Endothelial cell of umbilical vein (primary cell): Measurements from ENCODE around the gene LRP1B. TPM values are rescaled to one million over a fixed set of nuclear protein-coding genes. Genes with fewer than 3 reads are reported as not detected.

ENCODE experiments used
- BruUV-seq: library from RNA; stranded (reverse); fragments of 400-500 nt; replicated peaks from 2 replicates; lab custom pipeline; 2021; lab: Mats Ljungman, UMichigan
- CTCF ChIA-PET: fragments of 300-600, 350-600 bp; sonication (Branson Sonifier 250); formaldehyde crosslinking; loops from one replicate; lab custom pipeline; 2021; ENCODE audit warnings: antibody characterized with exemption, inconsistent platforms; lab: Charles Lee
- POLR2A ChIA-PET: fragments of 300-600, 350-600 bp; sonication (Branson Sonifier 250); formaldehyde crosslinking; loops from one replicate; lab custom pipeline; 2021; ENCODE audit warnings: antibody characterized with exemption, inconsistent platforms; lab: Charles Lee
- DNase-seq: peaks from one replicate; pipeline ENCODE4 v3.0.0-alpha.2; 2011; ENCODE audit warnings: low read depth, low spot score
- FAIRE-seq: peaks from 2 replicates; lab custom pipeline; 2011; peaks lifted over from hg19 to GRCh38; lab: Jason Lieb, UNC
- H2AFZ ChIP-seq: 2 replicates; pipeline ENCODE4 v1.6.0; 2012; ENCODE audit warnings: low read depth, low read length, control low read depth, inconsistent platforms
- H3K27ac ChIP-seq: 2 replicates; pipeline ENCODE4 v1.5.1; 2011; ENCODE audit warnings: low read depth, mild to moderate bottlenecking, control low read depth, low read length, moderate library complexity; ENCODE audit not compliant: insufficient read depth
- H3K27me3 ChIP-seq, 2 experiments: 2 replicates each; pipeline versions ENCODE4 v1.6.0 to v1.6.1; 2011; ENCODE audit warnings: low read length in 2 of 2, mixed read lengths in 1 of 2; ENCODE audit not compliant: control insufficient read depth in 2 of 2, insufficient read depth in 2 of 2
- H3K36me3 ChIP-seq, 2 experiments: 2 replicates in 1 of 2; 3 replicates in 1 of 2; pipeline ENCODE4 v1.5.1; 2011; ENCODE audit warnings: low read length in 2 of 2, mild to moderate bottlenecking in 1 of 2, moderate library complexity in 1 of 2; ENCODE audit not compliant: control insufficient read depth in 2 of 2, insufficient read depth in 2 of 2; ENCODE audit errors: extremely low read depth in 1 of 2
- H3K4me1 ChIP-seq: 3 replicates; pipeline ENCODE4 v1.5.1; 2011; ENCODE audit warnings: mild to moderate bottlenecking, low read length; ENCODE audit not compliant: control insufficient read depth, insufficient read depth; ENCODE audit errors: extremely low read depth
- H3K4me2 ChIP-seq: 2 replicates; pipeline ENCODE4 v1.6.1; 2011; ENCODE audit warnings: low read length, control low read depth, mixed read lengths; ENCODE audit not compliant: insufficient read depth
- H3K4me3 ChIP-seq, 3 experiments: fragments of 200-600 bp in 1 of 3; sonication (generic), shearing (Covaris generic) in 1 of 3; replicated peaks in 1 of 3; 2 replicates each; pipeline ENCODE4 v1.5.1; 2011 to 2016; ENCODE audit warnings: control low read depth in 3 of 3, low read length in 3 of 3, mild to moderate bottlenecking in 2 of 3, inconsistent platforms in 1 of 3, low read depth in 1 of 3, moderate library complexity in 1 of 3; ENCODE audit not compliant: insufficient read depth in 1 of 3
- H3K79me2 ChIP-seq: 2 replicates; pipeline ENCODE4 v1.6.0; 2012; ENCODE audit warnings: low read length, inconsistent platforms; ENCODE audit not compliant: control insufficient read depth, insufficient read depth
- H3K9ac ChIP-seq: replicated peaks from 2 replicates; pipeline ENCODE3; 2011; ENCODE audit warnings: low read length, control low read depth; ENCODE audit not compliant: insufficient read depth; ENCODE audit errors: extremely low read depth
- H3K9me1 ChIP-seq: replicated peaks from 3 replicates; pipeline ENCODE4 v1.6.0; 2011; ENCODE audit warnings: mild to moderate bottlenecking, low read length; ENCODE audit not compliant: control insufficient read depth, insufficient read depth; ENCODE audit errors: extremely low read depth
- H3K9me3 ChIP-seq: replicated peaks from 2 replicates; pipeline ENCODE4 v1.5.1; 2012; ENCODE audit warnings: low read length, inconsistent platforms; ENCODE audit not compliant: control insufficient read depth, insufficient read depth
- H4K20me1 ChIP-seq: replicated peaks from 2 replicates; pipeline ENCODE3; 2011; ENCODE audit warnings: mild to moderate bottlenecking, low read length; ENCODE audit not compliant: control insufficient read depth, insufficient read depth; ENCODE audit errors: extremely low read depth
- CTCF ChIP-seq, 2 donors: IDR thresholded peaks; 1 replicate in 1 of 2; 2 replicates in 1 of 2; pipeline ENCODE4 v1.5.1; 2011; ENCODE audit warnings: low read length in 2 of 2, mild to moderate bottlenecking in 2 of 2, moderate library complexity in 2 of 2, control low read depth in 1 of 2, inconsistent platforms in 1 of 2, low read depth in 1 of 2; ENCODE audit not compliant: insufficient read depth in 1 of 2; ENCODE audit errors: extremely low read depth in 1 of 2
- EZH2 ChIP-seq: IDR thresholded peaks from 2 replicates; pipeline ENCODE4 v1.6.1; 2012; ENCODE audit warnings: borderline replicate concordance, low read depth, mild to moderate bottlenecking, moderate library complexity, low read length, inconsistent platforms; ENCODE audit not compliant: severe bottlenecking
- FOS ChIP-seq: IDR thresholded peaks from 2 replicates; pipeline ENCODE4 v1.6.1; 2011; ENCODE audit warnings: mild to moderate bottlenecking, low read length, moderate library complexity, borderline replicate concordance; ENCODE audit not compliant: insufficient read depth
- GATA2 ChIP-seq: IDR thresholded peaks from 2 replicates; pipeline ENCODE4 v1.7.0; 2011; ENCODE audit warnings: low read depth, mild to moderate bottlenecking, moderate library complexity, mixed read lengths, low read length; ENCODE audit not compliant: insufficient read length, insufficient read depth
- JUN ChIP-seq: IDR thresholded peaks from 2 replicates; pipeline ENCODE4 v1.6.1; 2011; ENCODE audit warnings: borderline replicate concordance, low read depth; ENCODE audit not compliant: insufficient read length, insufficient read depth
- MAX ChIP-seq: IDR thresholded peaks from 2 replicates; pipeline ENCODE4 v1.6.1; 2011; ENCODE audit not compliant: insufficient read depth, insufficient read length
- MYC ChIP-seq: IDR thresholded peaks from one replicate; pipeline ENCODE4 v1.6.1; 2011; ENCODE audit warnings: mild to moderate bottlenecking, low read depth, low read length
- POLR2A ChIP-seq: IDR thresholded peaks from 2 replicates; pipeline ENCODE4 v1.6.1; 2012; ENCODE audit warnings: low read depth, mild to moderate bottlenecking, control low read depth, low read length
- POLR2AphosphoS5 ChIP-seq: IDR thresholded peaks from 2 replicates; pipeline ENCODE4 v1.6.1; 2012; ENCODE audit warnings: low read depth, mild to moderate bottlenecking, control low read depth, low read length, moderate library complexity; ENCODE audit not compliant: insufficient read depth
- dilution Hi-C: fragments of 300-500 bp; cut with MboI; formaldehyde crosslinking; loops from one replicate; pipeline ENCODE4 v1.15.0; 2019; ENCODE audit warnings: low sequenced_read_pairs; ENCODE audit not compliant: extremely low pct_ligation_motif_present
- intact Hi-C: fragments of 100-400 bp; cut with micrococcal nuclease; formaldehyde crosslinking; loops from one replicate; pipeline ENCODE4 v1.10.0; 2022
- polyA plus RNA-seq, 4 experiments: library from polyadenylated mRNA; depleted of rRNA in 3 of 4; stranded (reverse) in 3 of 4; unstranded in 1 of 4; fragments of >200 nt; gene quantifications; 2 replicates each; pipeline versions ENCODE4 v1.2.1 to v1.2.3, GENCODE V29; 2011 to 2012; ENCODE audit warnings: missing spikeins in 1 of 4
- total RNA-seq: library from RNA; stranded (reverse); gene quantifications from 2 replicates; pipeline ENCODE4 v1.2.3, GENCODE V29; 2021

The LRP1B gene
- total and polyA plus RNA-seq, 2 donors (not counting 3 experiments of a cell fraction or from before 2014, with no cell fraction given) = 0.03 to 0.07 TPM

- H3K79me2 ChIP-seq = no peaks in the 10 kb centered on the region
- intact Hi-C loops (no loop called here), dilution Hi-C loops (no loop called here)
- no peaks in the 10 kb centered on the region for H3K36me3 ChIP-seq
- no peak overlapping the region for H3K4me3 ChIP-seq
- TF ChIP-seq POLR2A (no peak), FOS (no peak), POLR2AphosphoS5 (no peak), CTCF (IDR thresholded peaks at IDR 0.05; ENCODE audit: extremely low read depth in 1 of 2, insufficient read depth in 1 of 2, low read depth in 1 of 2, low read length in 2 of 2) (no peak), GATA2 (no peak), MYC (no peak), JUN (no peak), MAX (no peak), EZH2 (no peak)
- CTCF ChIA-PET = no interaction called here
- H3K27ac ChIP-seq = no peak overlapping the region
- FAIRE-seq (no peak), DNase-seq (no peak)
- no peaks in the 10 kb centered on the region for H3K9me3 ChIP-seq
- no peak overlapping the region for H3K4me2 ChIP-seq
- H3K9ac ChIP-seq = no peak overlapping the region
- no peaks in the 10 kb centered on the region for H3K27me3 ChIP-seq
- POLR2A ChIA-PET = no interaction called here
- no peaks in the 10 kb centered on the region for H3K9me1 ChIP-seq
- no TSS peak for BruUV-seq
- no peaks in the 10 kb centered on the region for H3K4me1 ChIP-seq
- H2AFZ ChIP-seq = no peak overlapping the region
- no peaks in the 10 kb centered on the region for H4K20me1 ChIP-seq
These were observed 419.2 kb downstream of the LRP1B start for GRCh38 chr2:141711627-141712026.
